ENCODE data around the gene MRFAP1L1. TPM values are rescaled to one million over a fixed set of nuclear protein-coding genes. Genes with fewer than 3 reads are reported as not detected.

MRFAP1L1 gene
- total and polyA plus RNA-seq, 9 of the 15 experiments (the other 6 are each of a cell fraction or from before 2014, with no cell fraction given): 37.6 to 111 (median 83.8) TPM

DNA sequence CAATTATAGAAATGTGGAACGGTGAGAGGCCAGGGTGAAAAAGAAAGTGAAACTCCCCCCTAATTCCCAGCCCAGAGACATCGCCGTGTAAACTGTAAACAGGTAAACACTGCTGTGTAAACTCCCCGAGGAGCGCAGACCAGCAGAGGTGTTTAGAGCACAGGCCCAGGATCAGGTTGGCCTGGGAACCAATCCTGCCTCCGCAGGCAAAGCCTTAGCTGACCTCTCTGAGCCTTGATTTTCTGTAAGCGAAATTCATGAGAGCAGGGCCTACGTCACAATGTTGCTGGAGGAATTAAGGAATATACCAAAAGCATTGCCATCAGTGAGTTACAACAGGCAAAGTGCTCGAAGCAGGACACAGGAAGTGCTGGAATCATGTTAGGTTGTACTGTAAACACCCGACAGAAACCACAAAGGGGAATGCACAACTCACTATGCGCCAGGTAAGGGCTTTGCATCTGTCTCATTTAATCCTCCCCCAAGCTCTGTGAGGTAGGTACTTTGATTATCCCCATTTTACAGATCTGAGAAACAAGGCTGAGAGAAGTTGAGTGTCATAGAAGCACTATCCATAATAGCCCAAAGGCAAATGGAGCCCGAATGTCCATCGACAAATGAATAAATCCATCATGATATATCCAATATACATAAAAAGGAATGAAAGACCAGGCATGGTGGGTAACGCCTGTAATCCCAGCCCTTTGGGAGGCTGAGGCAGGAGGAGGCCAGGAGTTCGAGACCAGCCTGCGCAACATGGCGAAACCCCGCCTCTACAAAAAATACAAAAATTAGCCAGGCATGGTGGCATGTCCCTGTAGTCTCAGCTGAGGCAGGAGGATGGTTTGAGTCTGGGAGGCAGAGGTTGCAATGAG is 42.2 kb upstream of the MRFAP1L1 start:
- POLR2A ChIA-PET: no interaction called here
- no peak for TF ChIP-seq ZNF174 (CRISPR knock-in tag; IDR thresholded peaks at IDR 0.05)
- TF ChIP-seq, protein P1, sequence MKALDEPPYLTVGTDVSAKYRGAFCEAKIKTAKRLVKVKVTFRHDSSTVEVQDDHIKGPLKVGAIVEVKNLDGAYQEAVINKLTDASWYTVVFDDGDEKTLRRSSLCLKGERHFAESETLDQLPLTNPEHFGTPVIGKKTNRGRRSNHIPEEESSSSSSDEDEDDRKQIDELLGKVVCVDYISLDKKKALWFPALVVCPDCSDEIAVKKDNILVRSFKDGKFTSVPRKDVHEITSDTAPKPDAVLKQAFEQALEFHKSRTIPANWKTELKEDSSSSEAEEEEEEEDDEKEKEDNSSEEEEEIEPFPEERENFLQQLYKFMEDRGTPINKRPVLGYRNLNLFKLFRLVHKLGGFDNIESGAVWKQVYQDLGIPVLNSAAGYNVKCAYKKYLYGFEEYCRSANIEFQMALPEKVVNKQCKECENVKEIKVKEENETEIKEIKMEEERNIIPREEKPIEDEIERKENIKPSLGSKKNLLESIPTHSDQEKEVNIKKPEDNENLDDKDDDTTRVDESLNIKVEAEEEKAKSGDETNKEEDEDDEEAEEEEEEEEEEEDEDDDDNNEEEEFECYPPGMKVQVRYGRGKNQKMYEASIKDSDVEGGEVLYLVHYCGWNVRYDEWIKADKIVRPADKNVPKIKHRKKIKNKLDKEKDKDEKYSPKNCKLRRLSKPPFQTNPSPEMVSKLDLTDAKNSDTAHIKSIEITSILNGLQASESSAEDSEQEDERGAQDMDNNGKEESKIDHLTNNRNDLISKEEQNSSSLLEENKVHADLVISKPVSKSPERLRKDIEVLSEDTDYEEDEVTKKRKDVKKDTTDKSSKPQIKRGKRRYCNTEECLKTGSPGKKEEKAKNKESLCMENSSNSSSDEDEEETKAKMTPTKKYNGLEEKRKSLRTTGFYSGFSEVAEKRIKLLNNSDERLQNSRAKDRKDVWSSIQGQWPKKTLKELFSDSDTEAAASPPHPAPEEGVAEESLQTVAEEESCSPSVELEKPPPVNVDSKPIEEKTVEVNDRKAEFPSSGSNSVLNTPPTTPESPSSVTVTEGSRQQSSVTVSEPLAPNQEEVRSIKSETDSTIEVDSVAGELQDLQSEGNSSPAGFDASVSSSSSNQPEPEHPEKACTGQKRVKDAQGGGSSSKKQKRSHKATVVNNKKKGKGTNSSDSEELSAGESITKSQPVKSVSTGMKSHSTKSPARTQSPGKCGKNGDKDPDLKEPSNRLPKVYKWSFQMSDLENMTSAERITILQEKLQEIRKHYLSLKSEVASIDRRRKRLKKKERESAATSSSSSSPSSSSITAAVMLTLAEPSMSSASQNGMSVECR (CRISPR knock-in tag; IDR thresholded peaks at IDR 0.05): no peak
- TF ChIP-seq, protein P2, sequence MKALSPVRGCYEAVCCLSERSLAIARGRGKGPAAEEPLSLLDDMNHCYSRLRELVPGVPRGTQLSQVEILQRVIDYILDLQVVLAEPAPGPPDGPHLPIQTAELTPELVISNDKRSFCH (CRISPR knock-in tag; IDR thresholded peaks at IDR 0.05): no peak
- TF ChIP-seq, protein P2 (tag; IDR thresholded peaks at IDR 0.05): no peak; the same call in 1 of the 2 replicates
- TF ChIP-seq, protein P3, sequence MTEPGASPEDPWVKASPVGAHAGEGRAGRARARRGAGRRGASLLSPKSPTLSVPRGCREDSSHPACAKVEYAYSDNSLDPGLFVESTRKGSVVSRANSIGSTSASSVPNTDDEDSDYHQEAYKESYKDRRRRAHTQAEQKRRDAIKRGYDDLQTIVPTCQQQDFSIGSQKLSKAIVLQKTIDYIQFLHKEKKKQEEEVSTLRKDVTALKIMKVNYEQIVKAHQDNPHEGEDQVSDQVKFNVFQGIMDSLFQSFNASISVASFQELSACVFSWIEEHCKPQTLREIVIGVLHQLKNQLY (CRISPR knock-in tag; conservative IDR thresholded peaks at IDR 0.05): no peak
- TF ChIP-seq, protein P4, sequence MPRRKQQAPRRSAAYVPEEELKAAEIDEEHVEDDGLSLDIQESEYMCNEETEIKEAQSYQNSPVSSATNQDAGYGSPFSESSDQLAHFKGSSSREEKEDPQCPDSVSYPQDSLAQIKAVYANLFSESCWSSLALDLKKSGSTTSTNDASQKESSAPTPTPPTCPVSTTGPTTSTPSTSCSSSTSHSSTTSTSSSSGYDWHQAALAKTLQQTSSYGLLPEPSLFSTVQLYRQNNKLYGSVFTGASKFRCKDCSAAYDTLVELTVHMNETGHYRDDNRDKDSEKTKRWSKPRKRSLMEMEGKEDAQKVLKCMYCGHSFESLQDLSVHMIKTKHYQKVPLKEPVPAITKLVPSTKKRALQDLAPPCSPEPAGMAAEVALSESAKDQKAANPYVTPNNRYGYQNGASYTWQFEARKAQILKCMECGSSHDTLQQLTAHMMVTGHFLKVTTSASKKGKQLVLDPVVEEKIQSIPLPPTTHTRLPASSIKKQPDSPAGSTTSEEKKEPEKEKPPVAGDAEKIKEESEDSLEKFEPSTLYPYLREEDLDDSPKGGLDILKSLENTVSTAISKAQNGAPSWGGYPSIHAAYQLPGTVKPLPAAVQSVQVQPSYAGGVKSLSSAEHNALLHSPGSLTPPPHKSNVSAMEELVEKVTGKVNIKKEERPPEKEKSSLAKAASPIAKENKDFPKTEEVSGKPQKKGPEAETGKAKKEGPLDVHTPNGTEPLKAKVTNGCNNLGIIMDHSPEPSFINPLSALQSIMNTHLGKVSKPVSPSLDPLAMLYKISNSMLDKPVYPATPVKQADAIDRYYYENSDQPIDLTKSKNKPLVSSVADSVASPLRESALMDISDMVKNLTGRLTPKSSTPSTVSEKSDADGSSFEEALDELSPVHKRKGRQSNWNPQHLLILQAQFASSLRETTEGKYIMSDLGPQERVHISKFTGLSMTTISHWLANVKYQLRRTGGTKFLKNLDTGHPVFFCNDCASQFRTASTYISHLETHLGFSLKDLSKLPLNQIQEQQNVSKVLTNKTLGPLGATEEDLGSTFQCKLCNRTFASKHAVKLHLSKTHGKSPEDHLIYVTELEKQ (CRISPR knock-in tag; IDR thresholded peaks at IDR 0.05): no peak
- TF ChIP-seq, protein P5, sequence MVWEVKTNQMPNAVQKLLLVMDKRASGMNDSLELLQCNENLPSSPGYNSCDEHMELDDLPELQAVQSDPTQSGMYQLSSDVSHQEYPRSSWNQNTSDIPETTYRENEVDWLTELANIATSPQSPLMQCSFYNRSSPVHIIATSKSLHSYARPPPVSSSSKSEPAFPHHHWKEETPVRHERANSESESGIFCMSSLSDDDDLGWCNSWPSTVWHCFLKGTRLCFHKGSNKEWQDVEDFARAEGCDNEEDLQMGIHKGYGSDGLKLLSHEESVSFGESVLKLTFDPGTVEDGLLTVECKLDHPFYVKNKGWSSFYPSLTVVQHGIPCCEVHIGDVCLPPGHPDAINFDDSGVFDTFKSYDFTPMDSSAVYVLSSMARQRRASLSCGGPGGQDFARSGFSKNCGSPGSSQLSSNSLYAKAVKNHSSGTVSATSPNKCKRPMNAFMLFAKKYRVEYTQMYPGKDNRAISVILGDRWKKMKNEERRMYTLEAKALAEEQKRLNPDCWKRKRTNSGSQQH (CRISPR knock-in tag; IDR thresholded peaks at IDR 0.05): no peak
- no peak for TF ChIP-seq FOXK1 (CRISPR knock-in tag; IDR thresholded peaks at IDR 0.05; ENCODE audit: borderline replicate concordance)
- no peak for TF ChIP-seq RBM34 (IDR thresholded peaks at IDR 0.05; ENCODE audit: borderline replicate concordance, insufficient read depth, low read length)

More for the DNA sequence above, 42.2 kb upstream of the MRFAP1L1 start:
- intact Hi-C loops (cut with micrococcal nuclease) (loop anchor here (2.0 kb wide), 1 partner anchor 21 kb away; no protein-coding TSS in a partner anchor), in situ Hi-C loops (cut with MboI) (no loop called here)
- FAIRE-seq (no peak), DNase-seq (ENCODE audit: extremely low read depth in 1 of 4, low spot score in 3 of 4) (peak in 1 of 4 experiments; percentile 40), ATAC-seq (peak; percentile 16)
- peak overlapping the region; percentile 81 for H3K4me2 ChIP-seq (ENCODE audit: insufficient read depth, low read length)
- peak overlapping the region; percentile 43 to 68; a peak in 3 of 4 replicates for H3K9ac ChIP-seq (ENCODE audit: insufficient read depth in 1 of 2, low read depth in 2 of 2, low read length in 2 of 2)
- H3K79me2 ChIP-seq (ENCODE audit: control insufficient read depth, insufficient read depth, low read length): no peaks in the 10 kb centered on the region
- H3K4me3 ChIP-seq: no peak overlapping the region
- H3K9me1 ChIP-seq (ENCODE audit: control insufficient read depth, insufficient read depth, low read length): no peaks in the 10 kb centered on the region
- WGBS (ENCODE audit: insufficient coverage, low coverage, missing lambda C conversion rate): 42% methylated on average over 17 of the region's 18 CpGs
- CTCF ChIA-PET (ENCODE audit: low intra/inter-chr PET ratio): no interaction called here
- BruUV-seq (replicated peaks): no TSS peak
- H3K27me3 ChIP-seq (ENCODE audit: control insufficient read depth in 2 of 2, insufficient read depth in 2 of 2, low read length in 2 of 2): no peaks in the 10 kb centered on the region
- peaks cover 54 to 62% of the 10 kb centered on the region in 2 experiments for H3K4me1 ChIP-seq (replicated peaks in 1 of 2; ENCODE audit: control insufficient read depth in 2 of 2, insufficient read depth in 2 of 2, low read length in 2 of 2)
- peak overlapping the region; percentile 80 for H3K27ac ChIP-seq (ENCODE audit: extremely low read depth, low read depth, low read length)
- H4K20me1 ChIP-seq (replicated peaks; ENCODE audit: control insufficient read depth, insufficient read depth, low read length): no peaks in the 10 kb centered on the region
- H2AFZ ChIP-seq (ENCODE audit: low read depth, low read length): peak overlapping the region; percentile 94
- no peaks in the 10 kb centered on the region for H3K36me3 ChIP-seq (ENCODE audit: control insufficient read depth, insufficient read depth, low read length)
- no peaks in the 10 kb centered on the region for H3K9me3 ChIP-seq (replicated peaks; ENCODE audit: control insufficient read depth, insufficient read depth, low read depth, low read length)
